ENCODE results near the gene LPAR2.

The LPAR2 gene

GRCh38 chr19:19659646-19660245 lies 31.7 kb upstream of the LPAR2 start:
- intact Hi-C loops (cut with micrococcal nuclease) = loop anchor here (5.0 to 10.0 kb wide), 4 partner anchors 118 to 295 kb away; partner anchors contain the start of genes ZNF253 and ZNF506
- Mint-ChIP-seq H3K4me3 (no peak overlapping the region), H3K9me3 (no peaks in the 10 kb centered on the region), H3K4me1 (ENCODE audit: low read depth) (peaks cover 29% of the 10 kb centered on the region), H3K27ac (no peak overlapping the region), H3K27me3 (no peaks in the 10 kb centered on the region), H3K36me3 (ENCODE audit: low read depth) (peaks cover 74% of the 10 kb centered on the region)

GRCh38 chr19:19657397-19657783 lies 29.4 kb upstream of the LPAR2 start:
- H3K9me3 Mint-ChIP-seq = no peaks in the 10 kb centered on the region
- H3K4me3 Mint-ChIP-seq = no peak overlapping the region
- no peak overlapping the region for H3K27ac Mint-ChIP-seq
- no peaks in the 10 kb centered on the region for H3K27me3 Mint-ChIP-seq
- H3K36me3 Mint-ChIP-seq (ENCODE audit: low read depth) = peaks cover 92% of the 10 kb centered on the region
- H3K4me1 Mint-ChIP-seq (ENCODE audit: low read depth) = peaks cover 24% of the 10 kb centered on the region
- intact Hi-C loops (cut with micrococcal nuclease) = no loop called here

GRCh38 chr19:19656451-19657396 lies 28.7 kb upstream of the LPAR2 start:
- H3K4me3 Mint-ChIP-seq = no peak overlapping the region
- H3K36me3 Mint-ChIP-seq (ENCODE audit: low read depth) = peaks cover 98% of the 10 kb centered on the region
- H3K9me3 Mint-ChIP-seq = no peaks in the 10 kb centered on the region
- no peaks in the 10 kb centered on the region for H3K27me3 Mint-ChIP-seq
- intact Hi-C loops (cut with micrococcal nuclease) = no loop called here
- H3K27ac Mint-ChIP-seq = no peak overlapping the region
- H3K4me1 Mint-ChIP-seq (ENCODE audit: low read depth) = peaks cover 24% of the 10 kb centered on the region

DNA sequence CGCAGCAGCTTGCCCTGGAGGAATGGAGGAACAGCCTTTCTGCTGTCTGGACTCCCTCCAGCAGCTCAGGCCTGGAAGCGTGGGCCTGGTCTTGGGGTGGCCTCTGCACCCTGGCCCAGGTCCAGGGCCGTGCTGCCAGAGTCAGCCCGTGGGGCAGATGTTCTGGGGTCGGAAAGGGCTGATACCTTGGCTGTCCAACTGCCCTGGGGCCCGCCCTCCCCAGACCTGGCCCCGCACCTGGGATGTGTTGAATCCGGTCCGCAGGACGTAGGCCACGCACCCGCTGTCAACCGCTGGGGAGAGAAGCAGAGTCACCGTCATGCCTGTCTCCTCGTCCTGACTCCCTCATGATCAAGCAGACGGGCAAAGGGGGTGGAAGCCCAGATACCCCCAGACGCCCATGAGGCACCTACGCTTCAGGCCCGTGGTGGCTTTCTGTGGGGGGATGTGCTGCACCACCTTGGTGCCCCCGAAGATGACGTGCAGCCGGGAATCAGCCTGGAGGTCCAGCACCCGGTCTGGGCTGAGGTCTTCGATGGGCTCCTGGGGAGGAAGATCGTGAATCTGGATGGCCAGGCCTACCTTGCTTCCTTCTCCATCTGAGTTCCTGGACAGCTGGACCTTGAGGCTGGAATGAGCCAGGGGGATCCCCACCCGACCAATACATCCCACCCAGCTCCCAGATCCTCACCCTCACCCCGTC lies 27.8 kb upstream of the LPAR2 start:
- Mint-ChIP-seq H3K4me1 (ENCODE audit: low read depth) (peaks cover 21% of the 10 kb centered on the region), H3K9me3 (no peaks in the 10 kb centered on the region), H3K27ac (no peak overlapping the region), H3K27me3 (no peaks in the 10 kb centered on the region), H3K4me3 (no peak overlapping the region), H3K36me3 (ENCODE audit: low read depth) (peaks cover 98% of the 10 kb centered on the region)
- intact Hi-C loops (cut with micrococcal nuclease) = no loop called here

DNA sequence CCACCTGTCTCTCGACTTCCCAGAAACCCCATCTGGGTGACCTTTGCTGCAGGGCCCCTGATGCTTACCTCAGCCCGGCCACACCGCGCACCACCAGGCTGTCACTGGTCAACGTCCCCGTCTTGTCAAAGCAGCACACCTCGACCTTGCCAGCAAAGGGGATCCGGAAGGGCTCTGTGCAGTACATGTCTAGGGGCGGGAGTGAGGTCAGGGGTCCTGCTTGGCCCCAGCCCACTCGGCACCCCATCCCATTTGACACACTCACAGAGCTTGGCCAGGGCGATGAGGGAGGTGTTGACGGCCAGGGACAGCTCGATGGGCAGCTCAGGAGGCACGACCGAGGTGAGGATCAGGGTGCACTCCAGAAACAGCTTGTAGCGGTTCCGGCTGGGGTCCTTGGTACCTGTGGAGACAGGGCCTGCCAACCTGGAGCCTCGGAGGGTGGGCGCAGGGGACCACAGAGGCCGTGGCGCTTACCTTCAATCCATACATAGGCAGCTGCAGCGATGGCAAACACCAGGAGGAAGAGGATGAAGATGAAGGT lies 27.1 kb upstream of the LPAR2 start:
- no peaks in the 10 kb centered on the region for H3K9me3 Mint-ChIP-seq
- H3K27me3 Mint-ChIP-seq = no peaks in the 10 kb centered on the region
- H3K27ac Mint-ChIP-seq = no peak overlapping the region
- H3K4me3 Mint-ChIP-seq = no peak overlapping the region
- H3K4me1 Mint-ChIP-seq (ENCODE audit: low read depth) = peaks cover 19% of the 10 kb centered on the region
- intact Hi-C loops (cut with micrococcal nuclease) = no loop called here
- peaks cover 100% of the 10 kb centered on the region for H3K36me3 Mint-ChIP-seq (ENCODE audit: low read depth)

- Mint-ChIP-seq H3K4me3 (no peak overlapping the region), H3K36me3 (ENCODE audit: low read depth) (peaks cover 100% of the 10 kb centered on the region), H3K27ac (no peak overlapping the region), H3K4me1 (ENCODE audit: low read depth) (peaks cover 14% of the 10 kb centered on the region), H3K27me3 (no peaks in the 10 kb centered on the region), H3K9me3 (no peaks in the 10 kb centered on the region)
- intact Hi-C loops (cut with micrococcal nuclease) = no loop called here
These were observed 26.4 kb upstream of the LPAR2 start for GRCh38 chr19:19654441-19654840.

GRCh38 chr19:19653597-19654147 lies 25.7 kb upstream of the LPAR2 start:
- H3K27ac Mint-ChIP-seq = no peak overlapping the region
- H3K27me3 Mint-ChIP-seq = no peaks in the 10 kb centered on the region
- peaks cover 100% of the 10 kb centered on the region for H3K36me3 Mint-ChIP-seq (ENCODE audit: low read depth)
- H3K4me1 Mint-ChIP-seq (ENCODE audit: low read depth) = peaks cover 14% of the 10 kb centered on the region
- H3K4me3 Mint-ChIP-seq = no peak overlapping the region
- intact Hi-C loops (cut with micrococcal nuclease) = no loop called here
- H3K9me3 Mint-ChIP-seq = no peaks in the 10 kb centered on the region

- H3K4me3 Mint-ChIP-seq = no peak overlapping the region
- H3K36me3 Mint-ChIP-seq (ENCODE audit: low read depth) = peaks cover 100% of the 10 kb centered on the region
- H3K27ac Mint-ChIP-seq = no peak overlapping the region
- intact Hi-C loops (cut with micrococcal nuclease) = no loop called here
- peaks cover 14% of the 10 kb centered on the region for H3K4me1 Mint-ChIP-seq (ENCODE audit: low read depth)
- H3K27me3 Mint-ChIP-seq = no peaks in the 10 kb centered on the region
- no peaks in the 10 kb centered on the region for H3K9me3 Mint-ChIP-seq
These were observed 24.7 kb upstream of the LPAR2 start for GRCh38 chr19:19652482-19653295.

DNA sequence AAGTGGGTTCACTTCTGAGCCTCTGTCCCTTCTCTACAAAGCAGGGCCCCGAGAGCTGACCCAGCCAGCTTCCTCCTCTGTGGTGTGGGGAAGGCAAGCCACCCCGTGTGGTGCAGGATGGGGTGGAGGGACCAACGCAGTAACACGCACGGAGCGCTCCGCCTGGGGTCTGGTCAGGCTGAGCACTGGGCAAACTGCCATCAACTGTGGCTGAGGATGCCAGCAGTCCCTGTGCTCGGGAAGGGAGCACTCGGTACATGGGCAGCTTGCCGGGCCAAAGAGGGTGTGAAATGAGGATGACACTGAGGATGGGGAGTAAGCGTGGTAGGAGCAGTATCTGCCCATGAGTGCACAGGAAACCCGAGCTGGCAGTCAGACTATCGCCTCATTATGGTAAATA lies 23.1 kb upstream of the LPAR2 start:
- no peaks in the 10 kb centered on the region for H3K27me3 Mint-ChIP-seq
- peaks cover 100% of the 10 kb centered on the region for H3K36me3 Mint-ChIP-seq (ENCODE audit: low read depth)
- intact Hi-C loops (cut with micrococcal nuclease) = no loop called here

GRCh38 chr19:19650331-19650730 lies 22.3 kb upstream of the LPAR2 start:
- Mint-ChIP-seq H3K4me1 (ENCODE audit: low read depth) (peaks cover 14% of the 10 kb centered on the region), H3K36me3 (ENCODE audit: low read depth) (peaks cover 100% of the 10 kb centered on the region), H3K9me3 (no peaks in the 10 kb centered on the region), H3K27ac (no peak overlapping the region), H3K27me3 (no peaks in the 10 kb centered on the region), H3K4me3 (no peak overlapping the region)
- intact Hi-C loops (cut with micrococcal nuclease) = no loop called here

More for the DNA sequence above, 23.1 kb upstream of the LPAR2 start:
- Mint-ChIP-seq H3K9me3 (no peaks in the 10 kb centered on the region), H3K27ac (no peak overlapping the region), H3K4me1 (ENCODE audit: low read depth) (peaks cover 14% of the 10 kb centered on the region), H3K4me3 (no peak overlapping the region)

DNA sequence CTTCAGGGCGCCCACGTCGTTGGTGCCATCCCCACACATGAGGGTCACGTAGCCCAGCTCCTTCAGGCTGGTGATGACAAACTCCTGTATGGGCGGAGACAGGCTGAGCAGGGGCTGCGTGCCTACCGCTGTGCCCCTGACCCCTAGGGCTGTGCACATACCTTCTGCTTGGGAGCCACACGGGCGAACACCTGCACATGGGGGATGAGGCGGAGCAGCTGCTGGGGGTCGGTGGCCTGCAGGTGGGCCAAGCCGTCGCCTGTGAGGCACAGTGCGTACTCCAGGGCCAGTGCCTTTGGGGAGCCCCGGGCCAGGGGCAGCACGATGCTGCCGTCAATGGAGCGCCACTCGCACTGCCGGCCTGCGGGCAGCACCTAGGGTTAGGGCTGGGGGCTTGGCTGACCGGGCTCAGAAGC lies 21.6 kb upstream of the LPAR2 start:
- Mint-ChIP-seq H3K4me1 (ENCODE audit: low read depth) (peaks cover 14% of the 10 kb centered on the region), H3K4me3 (no peak overlapping the region), H3K27me3 (no peaks in the 10 kb centered on the region), H3K27ac (no peak overlapping the region), H3K36me3 (ENCODE audit: low read depth) (peaks cover 100% of the 10 kb centered on the region), H3K9me3 (no peaks in the 10 kb centered on the region)
- intact Hi-C loops (cut with micrococcal nuclease) = no loop called here

DNA sequence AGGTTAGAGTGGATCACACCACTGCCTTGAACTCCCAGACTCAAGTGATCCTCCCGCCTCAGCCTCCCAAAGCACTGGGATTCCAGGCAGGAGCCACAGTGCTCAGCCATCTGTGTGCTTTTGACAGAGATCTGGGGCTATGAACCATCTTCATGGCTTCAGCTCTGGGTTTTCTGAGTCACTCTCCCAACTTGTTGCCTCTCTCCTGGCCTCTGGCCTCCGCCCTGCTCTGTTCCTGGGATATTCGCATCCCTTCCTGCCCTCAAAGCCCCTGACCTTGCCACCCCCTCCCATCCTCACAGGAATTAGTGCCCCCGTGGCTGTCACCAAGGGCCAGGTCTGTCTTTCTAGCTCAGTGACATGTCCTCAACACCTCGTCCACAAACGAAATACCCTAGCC lies 21.1 kb upstream of the LPAR2 start:
- Mint-ChIP-seq H3K27ac (no peak overlapping the region), H3K36me3 (ENCODE audit: low read depth) (peaks cover 100% of the 10 kb centered on the region), H3K9me3 (no peaks in the 10 kb centered on the region), H3K27me3 (no peaks in the 10 kb centered on the region), H3K4me1 (ENCODE audit: low read depth) (peaks cover 14% of the 10 kb centered on the region), H3K4me3 (no peak overlapping the region)
- intact Hi-C loops (cut with micrococcal nuclease) = no loop called here

All from dendritic cell treated with granulocyte-macrophage colony-stimulating factor and Interleukin-4, amounts not matched to agents 40 ng/mL and 50 ng/mL, for 4 days (primary cell).